LHCN-M2 (cell line): ENCODE data around the gene C1QTNF7. TPM values are rescaled to one million over a fixed set of nuclear protein-coding genes. Genes with fewer than 3 reads are reported as not detected.

Experiments used
- DNase-seq: peaks from one replicate; pipeline ENCODE4 v3.0.0-alpha.2; 2012; ENCODE audit warnings: low read depth
- total RNA-seq: library from RNA; depleted of rRNA; stranded (reverse); fragments of >200 nt; gene quantifications from 2 replicates; pipeline ENCODE4 v1.2.3, GENCODE V29; 2014

Gene C1QTNF7
- total RNA-seq, 1 experiment from 2014 or later: not detected

DNA sequence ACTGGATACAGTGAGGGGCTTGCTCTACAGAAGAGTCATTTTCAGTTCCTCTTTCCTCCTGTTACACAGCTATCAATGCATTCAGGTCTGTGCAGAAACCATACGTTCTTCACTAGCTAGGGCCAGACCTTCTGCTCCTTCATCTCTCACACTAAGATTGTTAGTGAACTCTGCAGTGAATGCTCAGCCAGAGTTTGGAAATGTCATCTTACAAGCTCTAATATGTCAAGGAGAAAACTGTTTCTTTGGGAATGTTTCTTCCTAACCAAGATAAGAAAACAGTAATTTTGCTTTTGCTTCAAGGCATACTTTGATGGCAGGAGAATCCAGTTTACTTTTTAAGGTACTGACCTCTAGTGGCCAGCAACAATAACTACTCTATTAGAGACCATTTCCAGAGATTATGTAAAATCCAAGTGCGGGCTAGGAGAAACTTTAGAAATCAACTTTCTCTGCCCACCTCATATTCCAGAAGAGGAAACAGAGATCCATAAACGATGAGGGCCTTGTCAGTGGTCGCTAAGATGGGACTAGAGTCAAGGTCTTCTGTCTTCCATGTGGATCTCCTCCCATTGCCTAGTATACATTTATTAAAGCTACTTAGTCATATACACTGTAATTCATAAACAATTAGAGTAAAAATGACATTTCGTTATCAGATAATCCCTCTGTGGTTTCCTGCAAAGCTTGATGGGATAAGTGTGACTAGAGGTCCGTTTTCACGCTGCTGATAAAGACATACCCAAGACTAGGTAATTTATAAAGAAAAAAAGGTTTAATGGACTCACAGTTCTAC is 29.8 kb downstream of the C1QTNF7 start:
- DNase-seq: peak; percentile 41

DNA sequence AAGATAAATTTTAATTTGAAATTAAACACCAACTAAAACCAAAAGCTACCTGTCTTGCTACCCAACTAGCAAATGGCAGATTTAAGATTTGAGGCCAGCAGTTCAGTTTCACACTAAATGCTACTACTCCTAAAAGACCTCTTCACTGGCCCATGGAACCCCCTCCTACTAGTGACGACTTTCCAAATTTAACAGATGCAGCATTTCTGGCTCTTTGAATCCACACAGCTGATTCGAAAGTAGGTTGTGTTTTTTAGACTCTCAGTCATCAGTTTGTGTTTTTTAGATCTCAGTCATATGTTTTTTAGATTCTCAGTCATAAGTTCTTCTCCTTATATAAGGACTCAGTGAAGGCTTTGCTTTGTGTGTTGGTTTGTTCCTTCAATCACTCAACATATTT is 30.8 kb downstream of the C1QTNF7 start:
- no peak for DNase-seq

DNA sequence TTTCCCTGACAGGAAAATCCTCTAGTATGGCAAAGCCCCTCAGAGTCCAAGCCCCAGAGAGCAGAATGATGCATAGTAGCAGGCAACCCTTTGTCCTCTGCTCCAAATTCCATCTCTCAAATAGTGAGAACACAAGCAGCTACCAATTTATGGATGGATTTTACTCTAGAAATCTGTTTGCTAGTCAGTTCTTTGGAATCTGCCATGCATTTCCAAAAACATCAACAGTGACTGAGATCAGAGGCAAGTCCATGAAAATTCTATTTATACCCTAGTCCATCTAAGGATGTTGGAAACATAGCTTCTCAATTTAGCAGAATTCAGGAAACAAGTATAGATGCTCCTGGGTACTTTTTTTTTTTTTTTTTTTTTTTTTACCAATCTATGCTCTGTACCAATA is 31.9 kb downstream of the C1QTNF7 start:
- DNase-seq: no peak

DNA sequence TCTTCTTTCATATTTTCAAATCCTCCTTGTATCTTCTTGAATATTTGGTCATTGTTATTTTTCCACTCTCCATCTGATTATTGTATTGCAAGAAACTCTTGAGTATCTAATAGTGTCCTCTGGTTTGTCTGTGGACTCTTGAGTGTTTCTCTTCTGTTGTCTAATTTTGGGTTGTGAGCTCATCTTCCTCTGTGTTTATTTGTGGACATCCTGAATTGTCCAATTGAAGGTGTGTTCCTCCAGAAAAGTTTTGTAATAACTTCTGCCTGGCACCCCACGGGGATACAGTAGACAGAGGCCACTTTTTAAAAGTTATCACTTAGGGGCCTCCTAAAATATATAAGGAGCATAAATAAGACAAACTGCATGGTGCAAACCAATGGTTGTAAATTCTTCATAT is 38.8 kb downstream of the C1QTNF7 start:
- no peak for DNase-seq

DNA sequence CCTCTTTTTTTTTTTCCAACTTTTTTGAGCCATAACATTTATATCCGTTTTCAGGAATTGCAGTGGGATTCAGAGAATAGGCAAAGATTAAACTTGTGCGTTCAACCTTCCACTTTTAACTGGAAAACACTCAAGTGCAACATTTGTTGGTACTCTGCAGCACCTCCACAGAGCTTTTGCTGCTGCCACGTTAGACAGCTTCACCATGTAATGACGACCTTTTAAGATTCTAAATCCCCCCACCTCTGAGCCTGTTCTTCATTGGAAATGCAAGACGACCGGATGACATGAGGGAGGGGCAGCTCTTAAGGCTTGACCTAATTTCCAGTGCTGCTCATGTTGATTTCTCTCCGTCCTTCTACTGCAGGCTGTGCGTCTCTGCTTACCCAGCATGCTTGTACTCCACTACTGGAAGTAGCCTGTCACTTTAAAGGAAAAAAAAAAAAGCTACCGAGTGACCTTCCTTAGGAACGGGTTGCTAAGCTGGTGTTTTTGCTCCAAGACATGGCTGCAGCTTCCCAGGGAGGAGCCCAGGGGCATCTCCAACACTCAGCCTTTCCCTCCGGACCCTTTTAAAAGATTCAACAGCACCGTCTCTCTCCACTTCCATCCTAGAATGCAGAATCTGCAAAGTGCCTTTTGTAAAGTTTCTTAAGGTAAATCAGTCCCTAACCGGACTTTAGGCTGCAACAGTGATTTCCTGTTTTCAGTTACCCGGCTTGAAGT is 41.7 kb downstream of the C1QTNF7 start, which contains the start of gene CC2D2A:
Gene CC2D2A, plus strand, starts transcription at position 481 of the 726 bp plus-strand sequence. CDS start 6,051 bp downstream, outside the sequence.
- peak; percentile 72 for DNase-seq

DNA sequence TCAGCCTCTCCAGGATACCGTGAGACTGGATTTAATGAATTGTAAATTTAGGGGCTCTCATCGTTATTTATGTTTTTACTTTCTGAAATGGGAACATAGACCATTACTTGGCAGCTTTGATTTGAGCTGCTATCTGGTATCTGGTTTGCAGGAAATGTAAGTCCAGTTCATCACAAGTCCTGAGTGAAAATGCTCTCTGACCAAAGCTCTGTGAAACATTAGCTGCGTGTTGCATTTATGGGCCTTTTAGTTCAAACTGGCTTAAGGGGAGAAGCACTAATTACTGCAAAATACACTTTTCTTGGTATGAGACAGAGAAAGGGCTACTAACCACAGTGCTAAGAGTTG is 42.3 kb downstream of the C1QTNF7 start:
- no peak for DNase-seq

DNA sequence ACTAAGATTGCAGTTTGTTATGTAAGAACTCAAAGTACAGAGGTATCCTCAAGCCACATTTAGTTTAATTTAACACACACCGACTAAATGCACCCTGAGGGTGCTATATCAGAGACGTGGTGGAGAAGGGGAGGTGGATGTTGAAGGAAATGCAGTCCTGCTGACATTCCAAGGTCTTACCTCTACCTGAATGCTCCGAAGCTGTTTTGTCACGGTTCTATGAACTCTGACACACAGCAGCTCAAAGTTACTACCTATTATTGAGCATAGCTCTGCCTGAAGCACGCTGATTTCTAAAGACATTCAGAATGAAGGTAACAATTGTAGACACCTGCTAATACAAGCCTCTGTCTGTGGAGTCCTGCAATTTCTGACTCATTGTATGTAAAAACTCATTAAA is 48.6 kb downstream of the C1QTNF7 start:
- DNase-seq: no peak

DNA sequence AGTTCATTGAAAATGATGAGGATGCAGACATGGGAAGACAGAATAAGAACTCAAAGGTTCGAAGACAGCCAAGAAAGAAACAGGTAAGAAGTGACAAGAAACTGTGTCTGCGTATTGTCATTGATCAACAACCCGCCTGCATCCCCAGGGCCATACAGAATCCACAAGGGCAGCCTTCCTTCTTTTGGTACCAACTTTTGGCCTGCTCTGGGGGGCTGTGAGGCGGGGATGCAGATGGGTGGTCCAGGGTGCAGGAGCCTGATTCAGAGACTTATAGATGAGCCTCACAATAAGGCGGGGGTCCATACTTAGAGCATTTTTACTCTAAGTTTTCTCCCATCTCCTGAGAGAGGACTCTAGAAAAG is 50.9 kb downstream of the C1QTNF7 start:
- no peak for DNase-seq

DNA sequence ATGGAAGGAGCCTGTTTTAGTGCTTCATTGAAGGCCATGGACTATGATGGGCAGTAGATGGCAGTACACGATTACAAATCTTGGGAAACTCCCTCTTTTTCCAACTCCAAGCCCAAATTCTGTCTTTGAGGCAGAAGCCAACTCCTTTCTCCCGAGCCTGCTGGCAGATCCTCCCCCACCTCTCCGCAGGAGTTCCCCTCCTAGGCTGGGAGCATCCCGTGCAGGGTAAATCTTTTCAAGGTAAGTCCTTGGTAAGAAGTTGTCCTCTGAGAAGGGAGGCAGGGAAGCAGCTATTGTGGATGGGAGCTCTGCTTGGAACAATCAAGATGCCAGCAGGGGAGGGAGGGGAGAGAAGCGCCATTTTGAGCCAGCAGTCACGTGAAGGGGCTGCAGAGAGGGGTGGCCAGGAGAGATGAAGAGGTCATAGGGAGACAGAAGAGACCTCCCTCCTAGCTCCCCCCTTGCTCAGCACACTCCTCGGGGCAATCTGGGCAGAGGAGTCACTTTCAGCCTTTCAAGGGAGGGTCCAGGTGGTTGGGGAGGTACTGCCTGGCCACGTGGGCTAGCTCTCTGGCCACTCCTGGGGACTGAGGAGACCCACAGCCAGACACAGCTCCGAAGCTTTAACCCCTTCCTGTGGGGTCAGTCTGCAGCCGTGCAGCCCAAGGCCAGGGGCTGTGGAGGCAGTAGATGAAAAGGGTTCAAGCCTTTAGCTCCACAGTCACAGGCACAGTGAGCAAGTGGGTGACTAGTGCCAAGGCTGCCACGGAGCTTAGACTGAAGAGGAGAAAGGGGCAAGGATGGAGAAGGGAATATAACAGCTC is 51.5 kb downstream of the C1QTNF7 start:
- DNase-seq: peak; percentile 87

DNA sequence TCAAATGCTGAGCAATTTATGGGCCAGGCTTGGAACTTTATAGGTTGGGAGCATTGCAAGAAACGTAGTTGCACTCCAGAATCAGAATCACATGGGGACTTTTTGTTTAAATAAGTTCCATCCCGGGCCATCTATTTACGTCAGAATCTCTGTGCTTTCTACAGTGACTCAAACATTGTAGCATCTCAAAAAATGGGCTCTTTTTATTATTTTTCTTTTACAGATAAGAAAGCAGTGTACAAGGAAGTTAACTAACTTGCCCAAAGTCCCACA is 52.0 kb downstream of the C1QTNF7 start:
- DNase-seq: no peak

DNA sequence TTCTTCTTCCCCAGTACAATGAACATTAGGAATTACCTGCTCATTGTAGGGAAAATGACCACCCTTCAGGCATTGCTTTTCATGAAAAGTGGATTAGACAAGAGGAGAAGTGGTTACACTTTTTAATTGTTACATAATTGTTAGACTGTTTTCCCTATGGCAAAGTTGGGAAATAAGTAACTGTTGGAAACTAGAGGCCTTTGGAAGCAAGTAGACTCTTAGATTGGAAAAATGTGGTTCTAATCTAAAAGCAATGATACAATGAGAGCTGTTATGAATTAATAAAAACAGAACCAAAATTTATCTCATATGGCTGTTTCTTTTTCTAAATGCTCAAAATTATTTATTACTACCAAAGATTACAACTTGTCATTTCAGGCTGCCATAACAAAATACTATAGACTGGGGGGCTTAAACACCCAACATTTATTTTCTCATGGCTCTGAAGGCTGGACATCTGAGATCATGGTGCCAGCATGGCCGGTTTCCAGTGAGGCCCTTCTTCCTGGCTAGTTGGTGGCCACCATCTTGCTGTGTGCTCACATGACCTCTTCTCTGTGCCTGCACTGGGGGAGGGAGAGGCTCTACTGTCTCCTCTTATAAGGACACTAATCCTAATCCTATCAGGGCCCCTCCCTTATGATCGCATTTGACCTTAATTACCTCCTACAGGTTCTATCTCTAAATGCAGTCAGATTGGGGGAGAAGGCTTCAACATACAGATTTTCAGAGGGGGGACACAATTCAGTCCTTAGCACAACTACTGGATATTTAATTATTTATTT is 54.3 kb downstream of the C1QTNF7 start:
- DNase-seq: no peak

DNA sequence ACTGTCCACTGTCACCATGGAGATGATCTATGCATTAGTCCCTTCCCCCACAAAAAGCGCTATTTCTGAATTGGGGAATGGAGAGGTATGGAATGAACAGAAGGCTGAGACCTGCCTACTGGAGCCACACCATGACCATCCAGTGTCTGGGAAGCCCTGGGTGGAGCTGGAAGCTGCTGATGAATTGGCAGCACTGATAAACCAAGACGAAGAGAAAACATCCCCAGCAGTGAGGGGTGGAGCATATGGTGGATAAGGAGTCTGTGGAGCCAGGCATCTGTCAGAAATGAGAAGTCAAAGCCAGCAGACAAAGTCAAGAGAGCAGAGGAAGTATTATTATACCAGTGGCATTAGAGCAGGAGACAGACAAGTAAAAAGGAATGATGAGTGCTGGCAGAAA is 55.0 kb downstream of the C1QTNF7 start:
- no peak for DNase-seq

DNA sequence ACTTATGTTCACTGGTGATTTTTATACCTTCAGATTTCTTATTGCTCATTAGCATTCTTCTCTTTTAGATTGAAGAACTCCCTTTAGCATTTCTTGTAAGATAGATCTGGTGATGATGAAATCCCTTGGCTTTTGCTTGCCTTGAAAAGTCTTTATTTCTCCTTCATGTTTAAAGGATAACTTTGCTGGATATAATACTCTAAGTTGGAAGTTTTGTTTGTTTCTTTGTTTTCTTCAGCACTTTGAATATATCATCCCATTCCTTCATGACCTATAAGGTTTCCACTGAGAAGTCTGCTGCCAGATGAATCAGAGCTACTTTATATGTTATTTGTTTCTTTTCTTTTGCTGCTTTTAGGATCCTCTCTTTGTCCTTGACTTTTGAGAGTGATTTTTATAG is 60.3 kb downstream of the C1QTNF7 start:
- no peak for DNase-seq

DNA sequence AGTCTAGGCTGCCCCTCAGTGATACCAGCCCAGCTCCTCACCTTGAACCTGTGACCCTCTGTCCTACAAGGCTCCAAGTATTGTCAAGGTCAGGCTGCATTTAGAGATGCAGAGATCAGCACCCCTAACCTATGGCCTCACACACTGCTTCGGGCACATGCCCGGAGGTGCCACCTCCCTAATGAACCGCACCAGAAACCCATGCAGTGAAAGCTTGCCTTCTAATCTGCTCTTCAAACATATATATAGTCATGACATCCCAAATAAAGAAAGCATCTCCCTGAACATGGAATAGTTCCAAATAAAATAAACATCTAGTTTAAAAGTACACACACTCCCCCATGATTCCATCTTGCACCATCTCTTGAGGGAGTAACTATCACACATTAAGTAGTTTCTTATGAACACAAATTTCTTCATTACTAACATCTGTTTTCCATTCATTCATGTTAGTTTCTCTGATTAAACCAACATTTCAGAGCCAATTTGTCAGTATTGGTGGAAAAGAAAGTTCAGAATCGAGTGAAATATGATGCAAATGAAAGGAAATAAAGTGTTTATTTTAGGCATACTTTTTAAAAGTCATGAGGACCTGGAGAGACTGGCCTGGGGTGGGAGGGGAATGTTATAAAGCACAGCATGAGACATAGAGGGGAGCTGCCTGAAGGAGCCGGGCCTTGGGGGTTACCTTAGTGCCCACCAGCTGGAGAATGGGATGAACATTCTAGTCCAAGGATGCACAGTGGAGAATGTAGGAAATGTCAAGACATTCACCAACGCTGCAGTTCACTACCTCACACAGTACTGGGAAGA is 61.0 kb downstream of the C1QTNF7 start:
- DNase-seq: no peak

DNA sequence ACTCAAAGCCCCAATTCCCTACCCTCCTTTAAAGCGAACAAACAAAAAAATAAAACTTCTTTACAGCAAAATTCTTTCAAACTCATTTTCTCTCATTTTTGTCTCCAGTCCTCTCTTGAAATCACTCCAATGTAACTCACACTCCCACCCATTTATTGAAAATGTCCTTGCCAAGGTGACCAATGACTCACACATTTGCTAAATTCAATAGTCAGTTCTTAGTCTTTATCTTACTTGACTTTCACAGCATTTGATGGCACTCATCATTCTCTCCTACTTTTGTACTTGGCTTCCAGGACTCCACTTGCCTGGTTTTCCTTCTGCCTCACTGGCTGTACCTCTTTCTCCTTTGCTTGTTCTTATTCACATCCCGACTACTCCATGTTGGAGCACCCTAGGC is 61.7 kb downstream of the C1QTNF7 start:
- no peak for DNase-seq

DNA sequence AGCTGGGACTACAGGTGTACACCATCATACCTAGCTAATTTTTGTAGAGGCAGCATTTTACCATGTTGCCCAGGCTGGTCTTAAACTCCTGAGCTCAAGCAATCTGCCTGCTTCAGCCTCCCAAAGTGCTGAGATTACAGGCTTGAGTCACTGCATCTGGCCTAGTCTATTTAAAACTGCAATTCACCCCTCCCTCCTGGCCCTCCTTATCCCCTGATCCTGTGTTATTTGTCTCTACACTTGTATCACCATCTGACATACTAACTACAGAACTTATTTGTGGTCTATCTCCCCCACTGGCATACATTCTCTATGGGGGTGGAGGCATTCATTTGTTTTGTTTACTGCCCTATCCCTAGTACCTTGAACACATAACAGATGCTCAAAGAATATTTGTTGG is 65.6 kb downstream of the C1QTNF7 start:
- DNase-seq: peak; percentile 18

DNA sequence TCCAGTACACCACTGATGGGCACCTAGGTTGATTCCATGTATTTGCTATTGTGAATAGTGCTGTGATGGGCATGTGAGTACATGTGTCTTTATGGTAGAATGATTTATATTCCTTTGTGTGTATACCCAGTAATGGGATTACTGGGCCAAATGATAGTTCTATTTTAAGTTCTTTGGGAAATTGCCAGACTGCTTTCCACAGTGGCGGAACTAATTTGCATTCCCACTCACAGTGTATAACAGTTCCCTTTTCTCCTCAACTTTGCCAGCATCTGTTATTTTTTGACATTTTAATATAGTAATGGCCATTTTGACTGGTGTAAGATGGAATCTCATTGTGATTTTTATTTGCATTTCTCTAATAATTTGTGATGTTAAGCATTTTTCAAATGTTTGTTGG is 67.8 kb downstream of the C1QTNF7 start:
- DNase-seq: no peak
